ENCODE data around the gene NME5.
"Not testable (repeated sequence)": the region's sequence is repeated elsewhere in the genome, so short reads cannot be mapped to it uniquely, and the experiment has no call there.

The NME5 gene

DNA sequence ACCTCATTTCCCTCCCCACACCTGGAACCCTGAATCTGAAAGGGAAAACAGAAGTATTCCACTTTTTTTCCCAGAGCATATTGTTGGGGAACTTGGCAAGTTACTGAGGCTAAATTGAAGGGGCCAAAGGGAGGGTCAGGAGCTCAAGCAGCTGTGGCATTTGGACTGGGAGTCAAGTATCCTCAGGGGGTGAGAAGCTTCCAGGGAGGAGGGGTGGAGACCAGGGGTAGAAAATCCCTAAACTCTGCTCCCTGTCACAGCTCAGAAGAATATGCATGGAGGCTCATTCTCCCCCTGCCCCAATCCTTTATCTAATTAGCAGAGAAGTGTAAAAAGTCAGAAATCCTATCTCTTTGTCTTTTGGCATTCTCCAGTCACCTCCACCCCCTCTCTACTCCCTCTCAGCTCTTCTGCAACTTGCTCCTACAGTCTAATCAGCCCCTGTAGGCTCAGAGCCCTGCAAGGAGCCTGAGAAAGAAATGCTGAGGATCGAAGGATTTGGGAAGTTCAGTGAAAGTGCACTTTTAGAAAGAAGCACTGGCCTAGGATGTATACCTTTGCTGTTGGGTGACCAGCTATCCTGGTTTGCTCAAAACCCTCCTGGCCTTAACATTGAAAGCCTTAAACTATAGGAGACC lies 61.1 kb downstream of the NME5 start:
- H3K79me2 ChIP-seq (ENCODE audit: insufficient read depth, low read length) = no peaks in the 10 kb centered on the region

DNA sequence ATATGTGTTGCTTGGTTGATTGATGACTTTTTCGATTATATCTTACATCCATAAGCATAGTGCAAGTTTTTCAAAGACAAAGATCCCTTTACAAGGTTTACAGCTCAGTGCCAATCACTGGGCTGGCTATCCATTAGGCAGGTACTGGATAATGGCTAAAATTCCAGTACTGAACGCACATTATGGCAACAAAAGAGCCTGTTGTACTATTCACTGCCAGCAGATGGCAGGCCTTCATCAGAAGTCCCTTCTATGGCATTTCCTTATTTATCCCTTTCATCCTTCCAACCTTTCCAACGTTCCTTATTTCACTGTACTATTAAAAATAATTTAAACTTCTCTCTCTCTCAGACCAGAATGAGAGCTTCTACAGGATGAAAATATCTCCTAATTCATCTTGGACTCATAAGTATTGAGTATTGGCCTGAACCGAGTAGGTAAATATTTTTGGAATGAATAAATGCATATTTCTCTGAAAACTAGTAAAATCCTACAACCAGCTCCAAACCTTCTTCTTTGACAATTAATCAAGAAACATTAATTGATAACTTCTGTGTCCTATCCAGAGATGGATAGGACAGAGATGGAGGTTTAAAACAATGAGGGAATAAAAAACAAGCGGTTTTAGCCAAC lies 62.0 kb downstream of the NME5 start:
- no peaks in the 10 kb centered on the region for H3K36me3 ChIP-seq (ENCODE audit: insufficient read depth, low read length)
- TF ChIP-seq, protein P1, sequence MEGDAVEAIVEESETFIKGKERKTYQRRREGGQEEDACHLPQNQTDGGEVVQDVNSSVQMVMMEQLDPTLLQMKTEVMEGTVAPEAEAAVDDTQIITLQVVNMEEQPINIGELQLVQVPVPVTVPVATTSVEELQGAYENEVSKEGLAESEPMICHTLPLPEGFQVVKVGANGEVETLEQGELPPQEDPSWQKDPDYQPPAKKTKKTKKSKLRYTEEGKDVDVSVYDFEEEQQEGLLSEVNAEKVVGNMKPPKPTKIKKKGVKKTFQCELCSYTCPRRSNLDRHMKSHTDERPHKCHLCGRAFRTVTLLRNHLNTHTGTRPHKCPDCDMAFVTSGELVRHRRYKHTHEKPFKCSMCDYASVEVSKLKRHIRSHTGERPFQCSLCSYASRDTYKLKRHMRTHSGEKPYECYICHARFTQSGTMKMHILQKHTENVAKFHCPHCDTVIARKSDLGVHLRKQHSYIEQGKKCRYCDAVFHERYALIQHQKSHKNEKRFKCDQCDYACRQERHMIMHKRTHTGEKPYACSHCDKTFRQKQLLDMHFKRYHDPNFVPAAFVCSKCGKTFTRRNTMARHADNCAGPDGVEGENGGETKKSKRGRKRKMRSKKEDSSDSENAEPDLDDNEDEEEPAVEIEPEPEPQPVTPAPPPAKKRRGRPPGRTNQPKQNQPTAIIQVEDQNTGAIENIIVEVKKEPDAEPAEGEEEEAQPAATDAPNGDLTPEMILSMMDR (IDR thresholded peaks at IDR 0.05; ENCODE audit: borderline replicate concordance, extremely low read depth, low read length, poor library complexity, severe bottlenecking) = peak; percentile 94
- TF ChIP-seq EZH2 (IDR thresholded peaks at IDR 0.05; ENCODE audit: borderline replicate concordance, low read depth, low read length, severe bottlenecking) = no peak
- ATAC-seq (ENCODE audit: insufficient read depth, low read depth) (peak; percentile 30; the same call in 1 of the 3 replicates), DNase-seq (peak; percentile 69)
- H4K20me1 ChIP-seq (ENCODE audit: insufficient read depth, low read length) = no peaks in the 10 kb centered on the region
- H3K4me3 ChIP-seq (ENCODE audit: low read depth in 1 of 2, low read length in 2 of 2) = no peak overlapping the region
- peaks cover 24% of the 10 kb centered on the region for H3K4me1 ChIP-seq (ENCODE audit: insufficient read depth, low read length)
- no peak overlapping the region for H3K9ac ChIP-seq (ENCODE audit: low read depth, low read length)
- no peaks in the 10 kb centered on the region for H3K79me2 ChIP-seq (ENCODE audit: insufficient read depth, low read length)
- no peaks in the 10 kb centered on the region for H3K27me3 ChIP-seq (ENCODE audit: insufficient read depth, low read length, poor library complexity)
- 0 out of 2 replicates have a peak overlapping the region, but pooled peaks have one; percentile 32 for H2AFZ ChIP-seq (ENCODE audit: low read depth, low read length)
- H3K4me2 ChIP-seq (ENCODE audit: insufficient read depth, low read length) = no peak overlapping the region
- no peaks in the 10 kb centered on the region for H3K9me3 ChIP-seq (ENCODE audit: insufficient read depth, low read length, severe bottlenecking)
- H3K27ac ChIP-seq (ENCODE audit: low read length) = no peak overlapping the region

More for the DNA sequence above, 61.1 kb downstream of the NME5 start:
- Histone ChIP-seq H3K9me3 (ENCODE audit: insufficient read depth, low read length, severe bottlenecking) (no peaks in the 10 kb centered on the region), H3K27ac (ENCODE audit: low read length) (no peak overlapping the region), H3K9ac (ENCODE audit: low read depth, low read length) (no peak overlapping the region), H3K4me2 (ENCODE audit: insufficient read depth, low read length) (no peak overlapping the region), H3K4me3 (ENCODE audit: low read depth in 1 of 2, low read length in 2 of 2) (no peak overlapping the region), H3K27me3 (ENCODE audit: insufficient read depth, low read length, poor library complexity) (no peaks in the 10 kb centered on the region), H4K20me1 (ENCODE audit: insufficient read depth, low read length) (no peaks in the 10 kb centered on the region), H2AFZ (ENCODE audit: low read depth, low read length) (peak overlapping the region; percentile 32; the same call in 1 of the 2 replicates), H3K4me1 (ENCODE audit: insufficient read depth, low read length) (peaks cover 24% of the 10 kb centered on the region), H3K36me3 (ENCODE audit: insufficient read depth, low read length) (no peaks in the 10 kb centered on the region)
- ATAC-seq (ENCODE audit: insufficient read depth, low read depth) (no peak), DNase-seq (no peak)
- TF ChIP-seq EZH2 (IDR thresholded peaks at IDR 0.05; ENCODE audit: borderline replicate concordance, low read depth, low read length, severe bottlenecking) = no peak
- TF ChIP-seq, protein P1 (IDR thresholded peaks at IDR 0.05; ENCODE audit: borderline replicate concordance, extremely low read depth, low read length, poor library complexity, severe bottlenecking) = no peak

- DNase-seq; H4K20me1 ChIP-seq (ENCODE audit: insufficient read depth, low read length); H3K9me3 ChIP-seq (ENCODE audit: insufficient read depth, low read length, severe bottlenecking); H3K4me1 ChIP-seq (ENCODE audit: insufficient read depth, low read length); H3K4me3 ChIP-seq (ENCODE audit: low read depth in 1 of 2, low read length in 2 of 2); H3K27me3 ChIP-seq (ENCODE audit: insufficient read depth, low read length, poor library complexity); H3K4me2 ChIP-seq (ENCODE audit: insufficient read depth, low read length); H2AFZ ChIP-seq (ENCODE audit: low read depth, low read length); H3K27ac ChIP-seq (ENCODE audit: low read length); ATAC-seq (ENCODE audit: insufficient read depth, low read depth); H3K36me3 ChIP-seq (ENCODE audit: insufficient read depth, low read length); H3K9ac ChIP-seq (ENCODE audit: low read depth, low read length); H3K79me2 ChIP-seq (ENCODE audit: insufficient read depth, low read length): not testable (repeated sequence)
Observed at GRCh38 chr5:138070026-138070425, 69.2 kb downstream of the NME5 start.

Measured in DND-41 (cell line).